Brain microvascular endothelial cell (primary cell): ENCODE results near the gene TEX36.

ENCODE experiments used
- DNase-seq: peaks from one replicate; pipeline ENCODE4 v3.0.0-alpha.2; 2020
- H3K27ac ChIP-seq: fragments of 250-450 bp; sonication (Bioruptor Pico); 2 replicates; pipeline ENCODE4 v1.5.1; 2020; ENCODE audit warnings: mild to moderate bottlenecking, moderate library complexity
- H3K27me3 ChIP-seq: fragments of 250-450 bp; sonication (Bioruptor Pico); replicated peaks from 2 replicates; pipeline ENCODE4 v1.5.1; 2020; ENCODE audit warnings: mild to moderate bottlenecking
- H3K36me3 ChIP-seq: fragments of 250-450 bp; sonication (Bioruptor Pico); replicated peaks from 2 replicates; pipeline ENCODE4 v1.5.1; 2020; ENCODE audit warnings: mild to moderate bottlenecking
- H3K4me3 ChIP-seq: 2 replicates; pipeline ENCODE4 v1.5.1; 2011; ENCODE audit warnings: low read depth, mild to moderate bottlenecking, control low read depth, low read length, moderate library complexity
- CTCF ChIP-seq: IDR thresholded peaks from 2 replicates; pipeline ENCODE4 v1.5.1; 2011; ENCODE audit warnings: low read depth, mild to moderate bottlenecking, moderate library complexity, low read length, control low read depth, inconsistent platforms; ENCODE audit errors: missing control alignments
- in situ Hi-C: cut with HindIII; loops from 2 replicates; pipeline ENCODE4 v1.10.0; 2017; ENCODE audit warnings: low sequenced_read_pairs, low pct_ligation_motif_present

The TEX36 gene

DNA sequence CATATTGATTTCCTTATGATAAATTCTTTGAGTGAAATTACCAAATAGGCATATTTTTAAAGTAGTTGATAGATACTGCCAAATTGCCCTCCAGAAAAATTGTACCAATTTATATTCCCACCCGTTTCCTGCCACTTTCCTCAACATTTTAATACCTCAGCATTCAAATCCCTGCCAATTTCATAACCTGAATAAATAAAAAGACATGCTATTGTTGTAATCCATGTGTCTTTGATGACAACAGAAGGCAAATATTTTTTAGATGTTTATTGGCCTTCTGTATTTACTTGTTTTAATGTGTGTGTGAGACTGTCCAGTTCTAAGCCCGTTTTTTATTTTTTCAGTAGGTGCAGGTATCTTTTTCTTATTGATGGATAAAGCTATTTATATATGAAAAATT is 71.7 kb downstream of the TEX36 start:
- in situ Hi-C loops, result no loop called here
- no peak for TF ChIP-seq CTCF
- no peaks in the 10 kb centered on the region for H3K27me3 ChIP-seq
- H3K36me3 ChIP-seq, result no peaks in the 10 kb centered on the region
- H3K4me3 ChIP-seq, result no peak overlapping the region
- no peak overlapping the region for H3K27ac ChIP-seq
- no peak for DNase-seq

GRCh38 chr10:125609859-125610258 is 73.1 kb downstream of the TEX36 start:
- in situ Hi-C loops, result no loop called here
- no peak for TF ChIP-seq CTCF

GRCh38 chr10:125608474-125608873 is 74.5 kb downstream of the TEX36 start:
- Histone ChIP-seq H3K4me3 (no peak overlapping the region), H3K27me3 (no peaks in the 10 kb centered on the region), H3K27ac (no peak overlapping the region), H3K36me3 (no peaks in the 10 kb centered on the region)
- DNase-seq, result no peak
- in situ Hi-C loops, result no loop called here
- no peak for TF ChIP-seq CTCF

More at GRCh38 chr10:125609859-125610258, 73.1 kb downstream of the TEX36 start:
- Histone ChIP-seq H3K4me3 (no peak overlapping the region), H3K27me3 (no peaks in the 10 kb centered on the region), H3K36me3 (no peaks in the 10 kb centered on the region), H3K27ac (no peak overlapping the region)
- DNase-seq, result no peak

DNA sequence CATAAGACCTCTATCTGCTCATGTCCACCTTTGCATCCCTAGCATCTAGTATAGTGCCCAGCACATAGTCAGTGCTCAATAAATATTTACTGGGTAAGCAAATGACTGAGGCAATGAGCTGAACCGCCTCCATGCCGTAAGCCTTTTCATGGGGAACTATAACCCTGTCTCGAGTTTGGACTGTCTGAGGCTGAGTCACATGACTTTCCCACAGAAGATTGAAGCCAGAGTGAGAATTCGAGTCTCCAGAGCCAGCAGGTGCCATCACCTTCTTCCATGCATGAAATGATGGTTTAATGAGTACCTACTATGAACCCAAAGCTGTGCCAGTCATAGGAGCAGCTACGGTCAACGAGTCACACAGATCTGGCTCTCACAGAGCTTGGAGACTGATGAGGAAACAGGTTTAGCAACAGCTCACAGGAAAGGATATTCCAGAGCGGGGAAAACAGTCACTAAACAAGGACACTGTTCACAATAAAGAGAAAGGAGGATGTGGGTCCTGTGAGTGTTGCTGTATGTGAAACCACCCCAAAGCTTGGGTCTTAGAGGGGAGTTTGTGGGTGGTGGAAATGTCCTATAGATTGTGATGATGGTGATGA is 75.2 kb downstream of the TEX36 start:
- no peak for DNase-seq
- Histone ChIP-seq H3K4me3 (no peak overlapping the region), H3K36me3 (no peaks in the 10 kb centered on the region), H3K27ac (no peak overlapping the region), H3K27me3 (no peaks in the 10 kb centered on the region)
- no peak for TF ChIP-seq CTCF
- in situ Hi-C loops, result no loop called here

- in situ Hi-C loops, result no loop called here
- H3K27me3 ChIP-seq, result no peaks in the 10 kb centered on the region
- TF ChIP-seq CTCF, result no peak
- no peak for DNase-seq
- H3K4me3 ChIP-seq, result no peak overlapping the region
- H3K36me3 ChIP-seq, result no peaks in the 10 kb centered on the region
- no peak overlapping the region for H3K27ac ChIP-seq
Measured at GRCh38 chr10:125606414-125607010, 76.5 kb downstream of the TEX36 start.
